Parathyroid adenoma (tissue), 2 donors: Measurements from ENCODE around the gene ASB13.

Experiments
- H2AFZ ChIP-seq: fragments of 300-600 bp; sonication (generic); one replicate; pipeline ENCODE4 v1.7.0; 2017; ENCODE audit warnings: antibody characterized with exemption, mild to moderate bottlenecking
- H3K27ac ChIP-seq: fragments of 300-600 bp; sonication (generic); one replicate; pipeline ENCODE4 v1.7.0; 2017
- H3K27me3 ChIP-seq: fragments of 300-600 bp; sonication (generic); one replicate; pipeline ENCODE4 v1.7.0; 2017; ENCODE audit warnings: low read length; ENCODE audit not compliant: control insufficient read depth, insufficient read depth
- H3K36me3 ChIP-seq: fragments of 300-600 bp; sonication (generic); one replicate; pipeline ENCODE4 v1.7.0; 2017; ENCODE audit warnings: low read length; ENCODE audit not compliant: control insufficient read depth, insufficient read depth
- H3K4me1 ChIP-seq: fragments of 300-600 bp; sonication (generic); one replicate; pipeline ENCODE4 v1.7.0; 2017; ENCODE audit warnings: control low read depth
- H3K4me2 ChIP-seq: fragments of 300-600 bp; sonication (generic); one replicate; pipeline ENCODE4 v1.7.0; 2017; ENCODE audit warnings: low read length
- H3K4me3 ChIP-seq: fragments of 300-600 bp; sonication (generic); one replicate; pipeline ENCODE4 v1.7.0; 2017; ENCODE audit warnings: low read depth, low read length
- H3K79me2 ChIP-seq: fragments of 300-600 bp; sonication (generic); one replicate; pipeline ENCODE4 v1.7.0; 2017; ENCODE audit warnings: control low read depth
- H3K9ac ChIP-seq: fragments of 300-600 bp; sonication (generic); one replicate; pipeline ENCODE4 v1.7.0; 2017; ENCODE audit warnings: mild to moderate bottlenecking
- H3K9me3 ChIP-seq: fragments of 300-600 bp; sonication (generic); one replicate; pipeline ENCODE4 v1.7.0; 2017; ENCODE audit warnings: low read length; ENCODE audit not compliant: control insufficient read depth
- CTCF ChIP-seq: fragments of 300-600 bp; sonication (generic); IDR thresholded peaks from one replicate; pipeline ENCODE4 v1.7.0; 2017; ENCODE audit warnings: antibody characterized with exemption, mild to moderate bottlenecking
- donor health status: primary hyperparathyroidism.

The ASB13 gene

GRCh38 chr10:5606864-5607263 lies 59.5 kb downstream of the ASB13 start:
- Histone ChIP-seq H3K36me3 (no peaks in the 10 kb centered on the region), H3K4me1 (no peaks in the 10 kb centered on the region)

GRCh38 chr10:5606321-5606720 lies 60.1 kb downstream of the ASB13 start:
- Histone ChIP-seq H2AFZ (no peak overlapping the region), H3K27me3 (no peaks in the 10 kb centered on the region), H3K36me3 (no peaks in the 10 kb centered on the region), H3K9me3 (no peaks in the 10 kb centered on the region), H3K27ac (no peak overlapping the region), H3K9ac (no peak overlapping the region), H3K79me2 (no peaks in the 10 kb centered on the region), H3K4me2 (no peak overlapping the region), H3K4me3 (no peak overlapping the region), H3K4me1 (no peaks in the 10 kb centered on the region)
- no peak for TF ChIP-seq CTCF

More at GRCh38 chr10:5606864-5607263, 59.5 kb downstream of the ASB13 start:
- no peak for TF ChIP-seq CTCF
- no peak overlapping the region for H3K27ac ChIP-seq
- no peaks in the 10 kb centered on the region for H3K79me2 ChIP-seq
- no peak overlapping the region for H2AFZ ChIP-seq
- no peak overlapping the region for H3K4me2 ChIP-seq
- no peaks in the 10 kb centered on the region for H3K9me3 ChIP-seq
- H3K4me3 ChIP-seq: no peak overlapping the region
- H3K27me3 ChIP-seq: no peaks in the 10 kb centered on the region
- H3K9ac ChIP-seq: no peak overlapping the region

GRCh38 chr10:5604961-5605360 lies 61.4 kb downstream of the ASB13 start:
- Histone ChIP-seq H3K4me1 (no peaks in the 10 kb centered on the region), H2AFZ (no peak overlapping the region), H3K9me3 (no peaks in the 10 kb centered on the region), H3K4me3 (no peak overlapping the region), H3K4me2 (no peak overlapping the region), H3K36me3 (no peaks in the 10 kb centered on the region), H3K9ac (no peak overlapping the region), H3K27ac (no peak overlapping the region), H3K79me2 (no peaks in the 10 kb centered on the region), H3K27me3 (no peaks in the 10 kb centered on the region)
- no peak for TF ChIP-seq CTCF

- Histone ChIP-seq H2AFZ (no peak overlapping the region), H3K79me2 (no peaks in the 10 kb centered on the region), H3K4me3 (no peak overlapping the region), H3K9me3 (no peaks in the 10 kb centered on the region), H3K9ac (no peak overlapping the region), H3K4me1 (no peaks in the 10 kb centered on the region), H3K36me3 (no peaks in the 10 kb centered on the region), H3K27me3 (no peaks in the 10 kb centered on the region), H3K4me2 (no peak overlapping the region), H3K27ac (no peak overlapping the region)
- no peak for TF ChIP-seq CTCF
Measured at GRCh38 chr10:5604236-5604925, 62.0 kb downstream of the ASB13 start.

- no peak overlapping the region for H2AFZ ChIP-seq
- H3K36me3 ChIP-seq: no peaks in the 10 kb centered on the region
- H3K4me3 ChIP-seq: no peak overlapping the region
- no peak for TF ChIP-seq CTCF
- no peaks in the 10 kb centered on the region for H3K4me1 ChIP-seq
- H3K27ac ChIP-seq: no peak overlapping the region
- H3K9ac ChIP-seq: no peak overlapping the region
- no peak overlapping the region for H3K4me2 ChIP-seq
- H3K9me3 ChIP-seq: no peaks in the 10 kb centered on the region
- no peaks in the 10 kb centered on the region for H3K27me3 ChIP-seq
- no peaks in the 10 kb centered on the region for H3K79me2 ChIP-seq
Measured at GRCh38 chr10:5603848-5604170, 62.6 kb downstream of the ASB13 start.
